Measurements from ENCODE around the gene LYRM4. TPM values are rescaled to one million over a fixed set of nuclear protein-coding genes. Genes with fewer than 3 reads are reported as not detected.
"Not testable (repeated sequence)": the region's sequence is repeated elsewhere in the genome, so short reads cannot be mapped to it uniquely, and the experiment has no call there.

LYRM4 gene
- total RNA-seq, 1 donor from 2014 or later: 26.2 TPM

GRCh38 chr6:5083307-5083583 lies 177.5 kb downstream of the LYRM4 start:
- intact Hi-C loops (cut with DNase I): no loop called here
- ATAC-seq (ENCODE audit: poor library complexity): no peak

DNA sequence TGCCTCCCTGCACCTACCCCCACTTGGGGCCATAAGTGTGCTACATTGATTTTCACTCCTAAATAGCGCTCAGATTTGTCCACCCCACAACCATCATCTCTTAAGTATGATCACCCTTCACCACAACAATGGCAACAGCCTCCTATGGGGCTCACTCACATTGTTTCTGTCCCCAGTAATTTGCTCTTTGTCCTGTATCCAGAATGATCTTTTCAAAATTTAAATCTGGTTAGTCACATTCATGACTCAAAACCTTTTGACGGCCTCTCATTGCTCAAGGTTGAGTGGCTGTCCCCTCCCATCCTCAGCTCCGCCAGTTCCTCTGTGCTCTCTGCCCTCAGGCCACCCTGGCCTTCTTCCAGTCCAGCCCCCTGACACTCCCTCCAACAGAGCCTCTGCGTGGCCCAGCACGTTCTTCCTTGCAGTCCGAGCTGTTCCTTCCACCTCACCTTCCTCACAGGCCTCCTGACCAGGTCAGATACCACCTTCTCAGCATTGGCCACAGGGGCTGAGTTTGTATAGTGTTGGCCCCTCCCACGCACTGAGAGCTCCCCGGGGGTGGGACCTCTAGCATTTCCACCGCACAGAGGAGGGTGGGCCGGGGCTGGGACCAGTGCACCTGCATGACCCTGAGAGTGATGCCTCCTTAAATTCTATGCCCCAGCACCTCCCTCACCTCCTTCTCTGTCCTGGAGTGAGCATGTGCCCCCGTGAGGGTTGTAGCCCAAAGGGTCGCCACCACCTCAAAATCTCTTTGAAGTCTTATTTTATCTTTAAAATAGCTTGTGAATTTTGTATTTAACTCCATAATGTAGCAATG lies 178.1 kb downstream of the LYRM4 start:
- ATAC-seq (ENCODE audit: poor library complexity): no peak
- intact Hi-C loops (cut with DNase I): no loop called here
- DNase-seq: no peak

More at GRCh38 chr6:5083307-5083583, 177.5 kb downstream of the LYRM4 start:
- DNase-seq: no peak

DNA sequence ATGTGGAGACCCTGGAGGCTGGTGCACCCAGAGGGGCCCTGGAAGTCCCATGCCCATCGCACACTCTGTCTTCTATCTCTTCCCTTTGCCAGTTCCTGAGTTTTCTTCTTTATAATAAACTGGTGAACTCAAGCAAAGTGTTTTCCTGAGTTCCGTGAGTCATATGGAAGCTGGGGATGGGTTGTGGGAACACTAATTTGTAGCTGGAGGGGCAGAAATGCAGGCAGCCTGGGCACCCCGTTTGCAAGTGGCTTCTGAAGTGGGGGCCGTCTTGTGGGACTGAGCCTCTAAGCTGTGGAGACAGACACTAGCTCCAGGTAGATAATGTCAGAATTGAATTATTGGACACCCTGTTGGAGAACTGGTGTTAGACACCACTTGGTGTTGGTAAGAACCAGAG lies 178.8 kb downstream of the LYRM4 start:
- DNase-seq (no peak), ATAC-seq (ENCODE audit: poor library complexity) (no peak)
- intact Hi-C loops (cut with DNase I): no loop called here

DNA sequence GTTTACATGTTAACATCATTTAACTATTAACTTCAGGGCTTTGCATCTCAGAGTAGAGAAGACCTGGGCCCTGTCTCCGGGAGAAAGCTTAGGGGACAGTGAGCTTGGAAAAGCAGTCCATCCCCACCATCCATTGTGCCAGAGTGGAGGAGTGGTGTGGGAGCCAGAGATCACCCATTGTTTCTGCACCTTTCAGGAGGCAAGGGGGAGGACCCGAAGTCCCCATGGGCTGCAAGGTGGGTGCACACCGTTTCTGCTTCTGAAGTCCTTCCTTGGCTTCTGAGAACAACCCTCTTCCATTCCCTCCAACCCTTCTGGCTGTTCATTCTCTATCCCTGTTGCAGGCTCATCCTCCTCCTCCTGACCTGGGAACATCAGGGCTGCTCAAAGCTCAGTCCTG lies 179.6 kb downstream of the LYRM4 start:
- no peak for DNase-seq
- ATAC-seq (ENCODE audit: poor library complexity): no peak
- intact Hi-C loops (cut with DNase I): no loop called here

- DNase-seq (no peak), ATAC-seq (ENCODE audit: poor library complexity) (no peak)
- intact Hi-C loops (cut with DNase I): no loop called here
Observed at GRCh38 chr6:5080574-5080973, 180.2 kb downstream of the LYRM4 start.

DNA sequence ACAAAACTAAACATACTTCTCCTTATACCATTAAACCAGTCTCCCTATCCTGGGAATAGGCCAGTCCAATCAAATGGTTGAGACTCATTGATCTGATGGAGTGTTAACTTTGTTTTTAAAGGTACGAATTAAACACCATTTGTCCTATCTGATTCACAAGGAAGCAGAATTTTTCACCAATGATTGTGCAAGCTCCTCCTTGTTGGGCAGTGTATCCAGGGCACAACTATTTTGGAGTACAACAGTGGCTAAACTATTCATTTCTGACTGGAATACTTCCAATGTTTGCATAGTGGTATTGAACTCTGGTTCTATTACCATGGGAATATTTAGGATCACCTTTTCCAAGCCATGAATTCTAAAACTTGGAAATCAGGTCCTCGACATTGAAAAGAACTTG lies 181.1 kb downstream of the LYRM4 start:
- intact Hi-C loops (cut with DNase I): no loop called here
- DNase-seq: no peak
- ATAC-seq (ENCODE audit: poor library complexity): no peak

GRCh38 chr6:5078121-5078669 lies 182.6 kb downstream of the LYRM4 start:
- ATAC-seq (ENCODE audit: poor library complexity): peak; percentile 74
- intact Hi-C loops (cut with DNase I): no loop called here

DNA sequence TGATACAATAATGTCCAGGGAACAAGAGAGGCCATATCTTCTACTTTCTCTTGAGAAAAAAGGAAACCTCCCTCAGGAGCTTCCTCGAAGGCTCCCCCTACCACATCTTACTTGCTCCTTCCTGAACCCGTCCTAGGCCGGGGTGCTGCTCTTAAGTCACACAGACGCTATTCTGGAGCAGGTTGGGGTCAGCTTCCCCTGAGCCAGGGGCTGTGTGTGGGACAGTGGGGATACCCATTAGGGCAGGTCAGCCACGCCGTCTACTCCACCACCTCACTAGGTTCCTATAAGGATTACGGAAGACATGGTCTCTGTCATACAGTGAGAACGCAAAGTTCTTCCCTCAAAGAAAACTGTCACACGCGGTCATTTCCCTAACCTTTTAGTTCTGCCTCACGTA lies 183.8 kb downstream of the LYRM4 start:
- ATAC-seq (ENCODE audit: poor library complexity) (no peak), DNase-seq (no peak)
- intact Hi-C loops (cut with DNase I): no loop called here

More at GRCh38 chr6:5078121-5078669, 182.6 kb downstream of the LYRM4 start:
- DNase-seq: no peak

- intact Hi-C loops (cut with DNase I): no loop called here
- DNase-seq: no peak
Observed at GRCh38 chr6:5073992-5074391, 186.8 kb downstream of the LYRM4 start.

GRCh38 chr6:5072440-5072839 lies 188.3 kb downstream of the LYRM4 start:
- no peak for DNase-seq
- no peak for ATAC-seq (ENCODE audit: poor library complexity)
- intact Hi-C loops (cut with DNase I): no loop called here

More at GRCh38 chr6:5073992-5074391, 186.8 kb downstream of the LYRM4 start:
- no peak for ATAC-seq (ENCODE audit: poor library complexity)

- DNase-seq (no peak), ATAC-seq (ENCODE audit: poor library complexity) (no peak)
- intact Hi-C loops (cut with DNase I): no loop called here
Observed at GRCh38 chr6:5071216-5071615, 189.5 kb downstream of the LYRM4 start.

GRCh38 chr6:5068153-5068751 lies 192.5 kb downstream of the LYRM4 start:
- intact Hi-C loops (cut with DNase I): no loop called here
- no peak for ATAC-seq (ENCODE audit: poor library complexity)
- no peak for DNase-seq

DNA sequence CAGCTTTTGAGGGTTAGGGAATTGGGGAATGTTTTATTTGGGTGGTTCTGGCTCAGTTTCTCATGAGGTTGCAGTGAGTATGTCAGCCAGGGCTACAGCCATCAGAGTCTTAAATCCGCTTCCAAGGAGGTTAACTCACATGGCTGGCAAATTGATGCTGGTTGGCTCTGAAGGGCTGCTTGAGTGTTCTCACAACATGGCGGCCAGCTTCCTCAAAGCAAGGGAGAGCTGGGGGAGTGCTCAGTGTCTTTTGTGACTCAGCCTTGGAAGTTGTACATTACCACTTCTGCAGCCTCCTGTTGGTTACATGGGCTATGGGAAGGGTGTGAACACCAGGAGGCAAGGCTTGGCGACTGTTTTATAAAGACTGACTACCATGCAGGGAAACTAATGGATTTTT lies 193.4 kb downstream of the LYRM4 start:
- intact Hi-C loops (cut with DNase I): no loop called here
- DNase-seq (no peak), ATAC-seq (ENCODE audit: poor library complexity) (no peak)

DNA sequence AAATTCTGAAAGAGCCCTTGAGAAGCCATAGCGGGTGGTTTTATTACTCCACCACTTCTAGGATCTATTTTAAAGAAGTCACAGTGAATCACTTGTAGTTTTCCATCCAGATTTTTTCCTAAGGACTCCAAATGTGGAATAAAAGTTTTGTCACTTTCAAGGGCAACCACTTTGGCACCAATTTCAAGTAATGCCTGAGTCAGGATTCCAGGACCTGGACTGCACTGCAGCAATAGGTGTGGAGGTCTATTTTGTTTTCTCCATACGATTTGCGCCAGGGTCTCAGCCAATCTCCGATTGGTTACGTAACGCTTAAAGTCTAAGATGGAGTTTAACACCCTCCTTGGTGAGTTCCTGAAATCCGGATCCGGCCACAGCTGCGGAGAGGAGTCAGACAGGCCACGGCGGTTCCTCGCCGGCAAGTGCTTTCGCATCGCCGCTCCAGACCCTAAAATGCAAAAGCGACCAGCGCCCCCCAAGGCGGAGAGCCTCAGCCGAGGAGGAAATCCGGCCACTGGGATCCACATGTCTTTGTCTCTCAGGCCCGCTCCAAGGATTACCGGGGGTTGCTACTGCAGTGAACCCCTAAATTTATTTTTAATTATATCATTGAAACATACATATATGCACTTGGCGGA lies 194.2 kb downstream of the LYRM4 start:
- intact Hi-C loops (cut with DNase I): no loop called here
- DNase-seq: no peak

GRCh38 chr6:5063617-5064016 lies 197.1 kb downstream of the LYRM4 start:
- ATAC-seq (ENCODE audit: poor library complexity): no peak
- intact Hi-C loops (cut with DNase I): no loop called here
- DNase-seq: no peak

More for the DNA sequence above, 194.2 kb downstream of the LYRM4 start:
- ATAC-seq (ENCODE audit: poor library complexity): no peak

GRCh38 chr6:5061152-5061551 lies 199.6 kb downstream of the LYRM4 start:
- intact Hi-C loops (cut with DNase I): no loop called here
- DNase-seq: no peak

DNA sequence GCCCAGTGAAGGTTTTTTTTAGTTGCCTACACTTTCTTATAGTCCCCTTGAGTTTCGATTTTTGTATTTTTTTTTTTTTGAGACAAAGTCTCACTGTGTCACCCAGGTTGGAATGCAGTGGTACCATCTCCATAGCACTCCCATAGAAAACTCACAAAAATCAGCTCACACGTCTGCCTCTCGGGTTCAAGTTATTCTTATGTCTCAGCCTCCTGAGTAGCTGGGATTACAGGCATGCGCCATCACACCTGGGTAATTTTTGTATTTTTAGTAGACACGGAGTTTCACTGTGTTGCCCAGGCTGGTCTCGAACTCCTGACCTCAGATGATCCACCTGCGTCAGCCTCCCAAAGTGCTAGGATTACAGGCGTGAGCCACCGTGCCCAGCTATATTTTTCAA lies 200.3 kb downstream of the LYRM4 start:
- intact Hi-C loops (cut with DNase I); ATAC-seq (ENCODE audit: poor library complexity); DNase-seq: not testable (repeated sequence)

More at GRCh38 chr6:5061152-5061551, 199.6 kb downstream of the LYRM4 start:
- ATAC-seq (ENCODE audit: poor library complexity): no peak

GRCh38 chr6:5059036-5059896 lies 201.5 kb downstream of the LYRM4 start:
- ATAC-seq (ENCODE audit: poor library complexity) (no peak), DNase-seq (no peak)
- intact Hi-C loops (cut with DNase I): no loop called here

Data from Right ventricle myocardium superior (tissue), 1 donor.